OCI-LY7 (cell line): Measurements from ENCODE around the gene SLC52A1.

Experiments
- EZH2phosphoT487 ChIP-seq: fragments of 200-600 bp; sonication (generic); IDR thresholded peaks from 2 replicates; pipeline ENCODE4 v1.6.1; 2018; ENCODE audit warnings: low read depth, borderline replicate concordance, mild to moderate bottlenecking, mixed run types, antibody characterized with exemption, low read length, moderate library complexity, mixed read lengths
- TF ChIP-seq, protein P1 (sequence below): fragments of 200-600 bp; sonication (generic); conservative IDR thresholded peaks from 2 replicates; pipeline ENCODE4 v1.5.1; 2014; ENCODE audit warnings: mild to moderate bottlenecking, antibody characterized with exemption, low read length, moderate library complexity, mixed read lengths

DNA sequence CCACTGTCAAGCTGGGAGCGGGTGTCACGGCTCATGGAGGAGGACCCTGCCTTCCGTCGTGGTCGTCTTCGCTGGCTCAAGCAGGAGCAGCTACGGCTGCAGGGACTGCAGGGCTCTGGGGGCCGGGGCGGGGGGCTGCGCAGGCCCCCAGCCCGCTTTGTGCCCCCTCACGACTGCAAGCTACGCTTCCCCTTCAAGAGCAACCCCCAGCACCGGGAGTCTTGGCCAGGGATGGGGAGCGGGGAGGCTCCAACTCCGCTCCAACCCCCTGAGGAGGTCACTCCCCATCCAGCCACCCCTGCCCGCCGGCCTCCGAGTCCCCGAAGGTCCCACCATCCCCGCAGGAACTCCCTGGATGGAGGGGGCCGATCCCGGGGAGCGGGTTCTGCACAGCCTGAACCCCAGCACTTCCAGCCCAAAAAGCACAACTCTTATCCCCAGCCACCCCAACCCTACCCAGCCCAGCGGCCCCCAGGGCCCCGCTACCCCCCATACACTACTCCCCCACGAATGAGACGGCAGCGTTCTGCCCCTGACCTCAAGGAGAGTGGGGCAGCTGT lies 11.6 kb downstream of the SLC52A1 start:
- TF ChIP-seq, protein P1, sequence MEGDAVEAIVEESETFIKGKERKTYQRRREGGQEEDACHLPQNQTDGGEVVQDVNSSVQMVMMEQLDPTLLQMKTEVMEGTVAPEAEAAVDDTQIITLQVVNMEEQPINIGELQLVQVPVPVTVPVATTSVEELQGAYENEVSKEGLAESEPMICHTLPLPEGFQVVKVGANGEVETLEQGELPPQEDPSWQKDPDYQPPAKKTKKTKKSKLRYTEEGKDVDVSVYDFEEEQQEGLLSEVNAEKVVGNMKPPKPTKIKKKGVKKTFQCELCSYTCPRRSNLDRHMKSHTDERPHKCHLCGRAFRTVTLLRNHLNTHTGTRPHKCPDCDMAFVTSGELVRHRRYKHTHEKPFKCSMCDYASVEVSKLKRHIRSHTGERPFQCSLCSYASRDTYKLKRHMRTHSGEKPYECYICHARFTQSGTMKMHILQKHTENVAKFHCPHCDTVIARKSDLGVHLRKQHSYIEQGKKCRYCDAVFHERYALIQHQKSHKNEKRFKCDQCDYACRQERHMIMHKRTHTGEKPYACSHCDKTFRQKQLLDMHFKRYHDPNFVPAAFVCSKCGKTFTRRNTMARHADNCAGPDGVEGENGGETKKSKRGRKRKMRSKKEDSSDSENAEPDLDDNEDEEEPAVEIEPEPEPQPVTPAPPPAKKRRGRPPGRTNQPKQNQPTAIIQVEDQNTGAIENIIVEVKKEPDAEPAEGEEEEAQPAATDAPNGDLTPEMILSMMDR = no peak
- no peak for TF ChIP-seq EZH2phosphoT487
